ENCODE data around the gene NFKB1. TPM values are rescaled to one million over a fixed set of nuclear protein-coding genes. Genes with fewer than 3 reads are reported as not detected.

NFKB1 gene
- total and polyA plus RNA-seq, 9 of the 15 experiments (the other 6 are each of a cell fraction or from before 2014, with no cell fraction given) = 2.4 to 14.5 (median 10.3) TPM

GRCh38 chr4:102478186-102478585 lies 23.0 kb upstream of the NFKB1 start (continued):
- TF ChIP-seq, protein P1, sequence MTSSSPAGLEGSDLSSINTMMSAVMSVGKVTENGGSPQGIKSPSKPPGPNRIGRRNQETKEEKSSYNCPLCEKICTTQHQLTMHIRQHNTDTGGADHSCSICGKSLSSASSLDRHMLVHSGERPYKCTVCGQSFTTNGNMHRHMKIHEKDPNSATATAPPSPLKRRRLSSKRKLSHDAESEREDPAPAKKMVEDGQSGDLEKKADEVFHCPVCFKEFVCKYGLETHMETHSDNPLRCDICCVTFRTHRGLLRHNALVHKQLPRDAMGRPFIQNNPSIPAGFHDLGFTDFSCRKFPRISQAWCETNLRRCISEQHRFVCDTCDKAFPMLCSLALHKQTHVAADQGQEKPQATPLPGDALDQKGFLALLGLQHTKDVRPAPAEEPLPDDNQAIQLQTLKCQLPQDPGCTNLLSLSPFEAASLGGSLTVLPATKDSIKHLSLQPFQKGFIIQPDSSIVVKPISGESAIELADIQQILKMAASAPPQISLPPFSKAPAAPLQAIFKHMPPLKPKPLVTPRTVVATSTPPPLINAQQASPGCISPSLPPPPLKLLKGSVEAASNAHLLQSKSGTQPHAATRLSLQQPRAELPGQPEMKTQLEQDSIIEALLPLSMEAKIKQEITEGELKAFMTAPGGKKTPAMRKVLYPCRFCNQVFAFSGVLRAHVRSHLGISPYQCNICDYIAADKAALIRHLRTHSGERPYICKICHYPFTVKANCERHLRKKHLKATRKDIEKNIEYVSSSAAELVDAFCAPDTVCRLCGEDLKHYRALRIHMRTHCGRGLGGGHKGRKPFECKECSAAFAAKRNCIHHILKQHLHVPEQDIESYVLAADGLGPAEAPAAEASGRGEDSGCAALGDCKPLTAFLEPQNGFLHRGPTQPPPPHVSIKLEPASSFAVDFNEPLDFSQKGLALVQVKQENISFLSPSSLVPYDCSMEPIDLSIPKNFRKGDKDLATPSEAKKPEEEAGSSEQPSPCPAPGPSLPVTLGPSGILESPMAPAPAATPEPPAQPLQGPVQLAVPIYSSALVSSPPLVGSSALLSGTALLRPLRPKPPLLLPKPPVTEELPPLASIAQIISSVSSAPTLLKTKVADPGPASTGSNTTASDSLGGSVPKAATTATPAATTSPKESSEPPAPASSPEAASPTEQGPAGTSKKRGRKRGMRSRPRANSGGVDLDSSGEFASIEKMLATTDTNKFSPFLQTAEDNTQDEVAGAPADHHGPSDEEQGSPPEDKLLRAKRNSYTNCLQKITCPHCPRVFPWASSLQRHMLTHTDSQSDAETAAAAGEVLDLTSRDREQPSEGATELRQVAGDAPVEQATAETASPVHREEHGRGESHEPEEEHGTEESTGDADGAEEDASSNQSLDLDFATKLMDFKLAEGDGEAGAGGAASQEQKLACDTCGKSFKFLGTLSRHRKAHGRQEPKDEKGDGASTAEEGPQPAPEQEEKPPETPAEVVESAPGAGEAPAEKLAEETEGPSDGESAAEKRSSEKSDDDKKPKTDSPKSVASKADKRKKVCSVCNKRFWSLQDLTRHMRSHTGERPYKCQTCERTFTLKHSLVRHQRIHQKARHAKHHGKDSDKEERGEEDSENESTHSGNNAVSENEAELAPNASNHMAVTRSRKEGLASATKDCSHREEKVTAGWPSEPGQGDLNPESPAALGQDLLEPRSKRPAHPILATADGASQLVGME (CRISPR knock-in tag; IDR thresholded peaks at IDR 0.05) = no peak
- TF ChIP-seq RBM15 (IDR thresholded peaks at IDR 0.05; ENCODE audit: insufficient read depth, low read length) (no peak), HOMEZ (CRISPR knock-in tag; IDR thresholded peaks at IDR 0.05) (no peak), L3MBTL2 (IDR thresholded peaks at IDR 0.05) (0 out of 2 replicates have a peak, but pooled peaks have one; percentile 13), RNF2 (IDR thresholded peaks at IDR 0.05) (no peak), ETV6 (IDR thresholded peaks at IDR 0.05; ENCODE audit: borderline replicate concordance in 1 of 2, low read depth in 2 of 2, low read length in 1 of 2) (no peak), ETV6 (CRISPR knock-in tag; IDR thresholded peaks at IDR 0.05; ENCODE audit: borderline replicate concordance) (no peak), FOXJ3 (CRISPR knock-in tag; IDR thresholded peaks at IDR 0.05) (no peak), ZNF699 (CRISPR knock-in tag; IDR thresholded peaks at IDR 0.05; ENCODE audit: insufficient replicate concordance) (no peak), CBX8 (IDR thresholded peaks at IDR 0.05; ENCODE audit: borderline replicate concordance, extremely low read depth, low read depth, low read length, poor library complexity, severe bottlenecking) (no peak), RBM34 (IDR thresholded peaks at IDR 0.05; ENCODE audit: borderline replicate concordance, insufficient read depth, low read length) (no peak), PRMT5 (CRISPR knock-in tag; IDR thresholded peaks at IDR 0.05) (no peak), PTRF (tag; IDR thresholded peaks at IDR 0.05) (no peak)
- TF ChIP-seq, protein P2, sequence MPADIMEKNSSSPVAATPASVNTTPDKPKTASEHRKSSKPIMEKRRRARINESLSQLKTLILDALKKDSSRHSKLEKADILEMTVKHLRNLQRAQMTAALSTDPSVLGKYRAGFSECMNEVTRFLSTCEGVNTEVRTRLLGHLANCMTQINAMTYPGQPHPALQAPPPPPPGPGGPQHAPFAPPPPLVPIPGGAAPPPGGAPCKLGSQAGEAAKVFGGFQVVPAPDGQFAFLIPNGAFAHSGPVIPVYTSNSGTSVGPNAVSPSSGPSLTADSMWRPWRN (IDR thresholded peaks at IDR 0.05; ENCODE audit: low read depth) = no peak
- TF ChIP-seq, protein P3, sequence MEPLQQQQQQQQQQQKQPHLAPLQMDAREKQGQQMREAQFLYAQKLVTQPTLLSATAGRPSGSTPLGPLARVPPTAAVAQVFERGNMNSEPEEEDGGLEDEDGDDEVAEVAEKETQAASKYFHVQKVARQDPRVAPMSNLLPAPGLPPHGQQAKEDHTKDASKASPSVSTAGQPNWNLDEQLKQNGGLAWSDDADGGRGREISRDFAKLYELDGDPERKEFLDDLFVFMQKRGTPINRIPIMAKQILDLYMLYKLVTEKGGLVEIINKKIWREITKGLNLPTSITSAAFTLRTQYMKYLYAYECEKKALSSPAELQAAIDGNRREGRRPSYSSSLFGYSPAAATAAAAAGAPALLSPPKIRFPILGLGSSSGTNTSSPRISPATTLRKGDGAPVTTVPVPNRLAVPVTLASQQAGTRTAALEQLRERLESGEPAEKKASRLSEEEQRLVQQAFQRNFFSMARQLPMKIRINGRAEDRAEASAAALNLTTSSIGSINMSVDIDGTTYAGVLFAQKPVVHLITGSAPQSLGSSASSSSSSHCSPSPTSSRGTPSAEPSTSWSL (CRISPR knock-in tag; IDR thresholded peaks at IDR 0.05; ENCODE audit: borderline replicate concordance) = no peak
- TF ChIP-seq, protein P4, sequence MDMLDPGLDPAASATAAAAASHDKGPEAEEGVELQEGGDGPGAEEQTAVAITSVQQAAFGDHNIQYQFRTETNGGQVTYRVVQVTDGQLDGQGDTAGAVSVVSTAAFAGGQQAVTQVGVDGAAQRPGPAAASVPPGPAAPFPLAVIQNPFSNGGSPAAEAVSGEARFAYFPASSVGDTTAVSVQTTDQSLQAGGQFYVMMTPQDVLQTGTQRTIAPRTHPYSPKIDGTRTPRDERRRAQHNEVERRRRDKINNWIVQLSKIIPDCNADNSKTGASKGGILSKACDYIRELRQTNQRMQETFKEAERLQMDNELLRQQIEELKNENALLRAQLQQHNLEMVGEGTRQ (CRISPR knock-in tag; IDR thresholded peaks at IDR 0.05) = no peak

Measured in K562 (cell line).